ENCODE measurements around the gene CC2D2A.

Gene CC2D2A

GRCh38 chr4:15459706-15460105 is 10.0 kb upstream of the CC2D2A start:
- H3K4me3 ChIP-seq (ENCODE audit: low read depth, low read length), result no peak overlapping the region
- TF ChIP-seq CTCF (conservative IDR thresholded peaks at IDR 0.05; ENCODE audit: low read depth, low read length), result no peak
- DNase-seq (ENCODE audit: low read depth), result no peak

GRCh38 chr4:15466596-15466995 is 3.1 kb upstream of the CC2D2A start:
- no peak for TF ChIP-seq CTCF (conservative IDR thresholded peaks at IDR 0.05; ENCODE audit: low read depth, low read length)
- no peak for DNase-seq (ENCODE audit: low read depth)
- no peak overlapping the region for H3K4me3 ChIP-seq (ENCODE audit: low read depth, low read length)

GRCh38 chr4:15470128-15470475 is 420 bp downstream of the CC2D2A start:
- TF ChIP-seq CTCF (conservative IDR thresholded peaks at IDR 0.05; ENCODE audit: low read depth, low read length), result no peak
- peak; percentile 40 for DNase-seq (ENCODE audit: low read depth)
- peak overlapping the region; percentile 62 for H3K4me3 ChIP-seq (ENCODE audit: low read depth, low read length)

- H3K4me3 ChIP-seq (ENCODE audit: low read depth, low read length), result no peak overlapping the region
These were observed 6.7 kb downstream of the CC2D2A start for GRCh38 chr4:15476396-15476795.

GRCh38 chr4:15478724-15479088 is 9.0 kb downstream of the CC2D2A start:
- H3K4me3 ChIP-seq (ENCODE audit: low read depth, low read length), result no peak overlapping the region
- no peak for DNase-seq (ENCODE audit: low read depth)
- TF ChIP-seq CTCF (conservative IDR thresholded peaks at IDR 0.05; ENCODE audit: low read depth, low read length), result no peak

More at GRCh38 chr4:15476396-15476795, 6.7 kb downstream of the CC2D2A start:
- no peak for DNase-seq (ENCODE audit: low read depth)
- no peak for TF ChIP-seq CTCF (conservative IDR thresholded peaks at IDR 0.05; ENCODE audit: low read depth, low read length)

- peak overlapping the region; percentile 66 for H3K4me3 ChIP-seq (ENCODE audit: low read depth, low read length)
- peak; percentile 94 for DNase-seq (ENCODE audit: low read depth)
- TF ChIP-seq CTCF (conservative IDR thresholded peaks at IDR 0.05; ENCODE audit: low read depth, low read length), result peak; percentile 79
These were observed 9.6 kb downstream of the CC2D2A start for GRCh38 chr4:15479089-15479912.

- H3K4me3 ChIP-seq (ENCODE audit: low read depth, low read length), result peak overlapping the region; percentile 66
- peak; percentile 83 for DNase-seq (ENCODE audit: low read depth)
- TF ChIP-seq CTCF (conservative IDR thresholded peaks at IDR 0.05; ENCODE audit: low read depth, low read length), result no peak
These were observed 10.2 kb downstream of the CC2D2A start for GRCh38 chr4:15479913-15480185.

Data from choroid plexus epithelial cell (primary cell).